H1 (cell line): Measurements from ENCODE around the gene TSFM. TPM values are rescaled to one million over a fixed set of nuclear protein-coding genes. Genes with fewer than 3 reads are reported as not detected.

ENCODE experiments used
- CTCF ChIA-PET: fragments of 300-600 bp; sonication (Branson Sonifier 250); formaldehyde crosslinking; loops from one replicate; lab custom pipeline; 2021; ENCODE audit not compliant: partially characterized antibody; lab: Charles Lee
- POLR2A ChIA-PET: fragments of 300-600 bp; sonication (Branson Sonifier 250); formaldehyde crosslinking; loops from one replicate; lab custom pipeline; 2021; ENCODE audit warnings: inconsistent platforms; ENCODE audit not compliant: partially characterized antibody; lab: Charles Lee
- DNase-seq, 2 experiments: peaks; one replicate each; pipeline versions ENCODE4 v3.0.0 to v3.0.0-alpha.2; 2010 to 2022; ENCODE audit warnings: low spot score in 2 of 2, low read depth in 1 of 2, mixed read lengths in 1 of 2
- FAIRE-seq: peaks from 2 replicates; lab custom pipeline; 2011; peaks lifted over from hg19 to GRCh38; lab: Jason Lieb, UNC
- H2AFZ ChIP-seq: 2 replicates; pipeline ENCODE4 v1.8.1; 2012; ENCODE audit warnings: low read length, inconsistent platforms
- H2AK5ac ChIP-seq: 2 replicates; pipeline ENCODE4 v1.6.1; 2013; ENCODE audit warnings: low read depth, low read length
- H2BK120ac ChIP-seq: replicated peaks from 2 replicates; pipeline ENCODE3; 2013; ENCODE audit warnings: low read depth, low read length, inconsistent platforms
- H2BK12ac ChIP-seq: 2 replicates; pipeline ENCODE4 v1.6.1; 2013; ENCODE audit warnings: low read depth, low read length
- H2BK15ac ChIP-seq: 2 replicates; pipeline ENCODE4 v1.6.1; 2013; ENCODE audit warnings: low read length
- H2BK20ac ChIP-seq: 2 replicates; pipeline ENCODE4 v1.6.1; 2013; ENCODE audit warnings: low read length
- H2BK5ac ChIP-seq: 2 replicates; pipeline ENCODE4 v1.6.1; 2013; ENCODE audit warnings: low read depth, low read length
- H3K14ac ChIP-seq: 2 replicates; pipeline ENCODE4 v1.6.1; 2013; ENCODE audit warnings: inconsistent platforms; ENCODE audit not compliant: insufficient read length
- H3K18ac ChIP-seq: 2 replicates; pipeline ENCODE4 v1.6.1; 2013; ENCODE audit warnings: low read length; ENCODE audit errors: extremely low read depth
- H3K23ac ChIP-seq: 2 replicates; pipeline ENCODE4 v1.6.1; 2013; ENCODE audit warnings: inconsistent platforms; ENCODE audit not compliant: insufficient read length
- H3K23me2 ChIP-seq: 2 replicates; pipeline ENCODE4 v1.6.1; 2013; ENCODE audit warnings: low read depth, low read length
- H3K27ac ChIP-seq: 2 replicates; pipeline ENCODE4 v1.6.1; 2011; ENCODE audit warnings: low read depth, low read length, inconsistent platforms
- H3K27me3 ChIP-seq, 4 experiments: replicated peaks in 1 of 4; 1 replicate in 1 of 4; 2 replicates in 3 of 4; pipeline versions ENCODE4 v1.6.1 to v1.8.1; 2011 to 2013; ENCODE audit warnings: low read length in 3 of 4, mild to moderate bottlenecking in 3 of 4, inconsistent platforms in 2 of 4, mixed read lengths in 2 of 4, moderate library complexity in 1 of 4; ENCODE audit not compliant: control insufficient read depth in 3 of 4, insufficient read depth in 3 of 4; ENCODE audit errors: extremely low read depth in 1 of 4
- H3K36me3 ChIP-seq, 4 experiments: 2 replicates each; pipeline versions ENCODE4 v1.6.1 to v1.8.1; 2011 to 2013; ENCODE audit warnings: mild to moderate bottlenecking in 4 of 4, low read length in 3 of 4, moderate library complexity in 2 of 4, control low read depth in 1 of 4, inconsistent platforms in 1 of 4; ENCODE audit not compliant: insufficient read depth in 4 of 4, control insufficient read depth in 2 of 4
- H3K4ac ChIP-seq: replicated peaks from 2 replicates; pipeline ENCODE3; 2013; ENCODE audit warnings: low read length, low read depth, mixed read lengths, inconsistent platforms; ENCODE audit not compliant: insufficient read length
- H3K4me1 ChIP-seq, 4 experiments: replicated peaks in 1 of 4; 1 replicate in 1 of 4; 2 replicates in 3 of 4; pipeline versions ENCODE4 v1.6.1 to v1.8.1; 2011 to 2013; ENCODE audit warnings: low read length in 3 of 4, inconsistent platforms in 2 of 4, mixed read lengths in 1 of 4; ENCODE audit not compliant: insufficient read depth in 4 of 4, control insufficient read depth in 3 of 4
- H3K4me2 ChIP-seq, 2 experiments: 2 replicates each; pipeline versions ENCODE4 v1.6.1 to v1.8.1; 2011 to 2013; ENCODE audit warnings: low read depth in 2 of 2, low read length in 2 of 2, control low read depth in 1 of 2, inconsistent platforms in 1 of 2, mild to moderate bottlenecking in 1 of 2; ENCODE audit not compliant: insufficient read depth in 1 of 2
- H3K4me3 ChIP-seq, 4 experiments: fragments of 200-600, 300-600 bp in 1 of 4; sonication (generic), shearing (Covaris generic), sonication (Bioruptor Twin) in 1 of 4; 2 replicates each; pipeline versions ENCODE4 v1.5.1 to v1.8.1; 2011 to 2016; ENCODE audit warnings: low read length in 4 of 4, low read depth in 3 of 4, control low read depth in 2 of 4, inconsistent platforms in 2 of 4, mild to moderate bottlenecking in 2 of 4, mixed read lengths in 1 of 4, moderate library complexity in 1 of 4; ENCODE audit not compliant: insufficient read depth in 2 of 4; ENCODE audit errors: extremely low read depth in 1 of 4
- H3K56ac ChIP-seq: replicated peaks from 2 replicates; pipeline ENCODE3; 2013; ENCODE audit warnings: low read depth, mild to moderate bottlenecking, mixed read lengths, low read length, inconsistent platforms; ENCODE audit not compliant: insufficient read length
- H3K79me1 ChIP-seq: 2 replicates; pipeline ENCODE4 v1.6.1; 2013; ENCODE audit warnings: low read depth, low read length, control low read depth
- H3K79me2 ChIP-seq, 2 experiments: 2 replicates each; pipeline versions ENCODE4 v1.6.1 to v1.8.1; 2012 to 2013; ENCODE audit warnings: low read length in 2 of 2, mild to moderate bottlenecking in 2 of 2, inconsistent platforms in 1 of 2; ENCODE audit not compliant: insufficient read depth in 2 of 2, control insufficient read depth in 1 of 2
- H3K9ac ChIP-seq, 4 experiments: replicated peaks in 1 of 4; 1 replicate in 1 of 4; 2 replicates in 3 of 4; pipeline versions ENCODE4 v1.6.1 to v1.8.1; 2011 to 2013; ENCODE audit warnings: low read depth in 3 of 4, low read length in 3 of 4, control low read depth in 2 of 4, mild to moderate bottlenecking in 2 of 4, moderate library complexity in 2 of 4, inconsistent platforms in 1 of 4; ENCODE audit errors: extremely low read depth in 1 of 4
- H3K9me3 ChIP-seq, 2 experiments: 2 replicates each; pipeline versions ENCODE4 v1.6.1 to v1.8.1; 2012 to 2013; ENCODE audit warnings: mild to moderate bottlenecking in 2 of 2, moderate library complexity in 2 of 2, control low read depth in 1 of 2, inconsistent platforms in 1 of 2, low read depth in 1 of 2, low read length in 1 of 2, mixed read lengths in 1 of 2; ENCODE audit not compliant: insufficient read depth in 2 of 2
- H4K20me1 ChIP-seq, 2 experiments: replicated peaks in 1 of 2; 2 replicates each; pipeline versions ENCODE3 to v1.8.1; 2011 to 2013; ENCODE audit warnings: inconsistent platforms in 2 of 2, low read length in 2 of 2, mild to moderate bottlenecking in 1 of 2; ENCODE audit not compliant: insufficient read depth in 2 of 2, control insufficient read depth in 1 of 2
- H4K5ac ChIP-seq: 2 replicates; pipeline ENCODE4 v1.6.1; 2013; ENCODE audit warnings: low read length, low read depth, mixed read lengths, inconsistent platforms; ENCODE audit not compliant: insufficient read length
- H4K8ac ChIP-seq: 2 replicates; pipeline ENCODE4 v1.8.0; 2013; ENCODE audit warnings: mild to moderate bottlenecking, moderate library complexity, low read length, inconsistent platforms; ENCODE audit not compliant: insufficient read depth; ENCODE audit errors: extremely low read depth
- H4K91ac ChIP-seq: replicated peaks from 2 replicates; pipeline ENCODE3; 2013; ENCODE audit warnings: low read length, mixed read lengths, inconsistent platforms; ENCODE audit not compliant: insufficient read length
- FOSL1 ChIP-seq: IDR thresholded peaks from 2 replicates; pipeline ENCODE4 v1.6.1; 2011; ENCODE audit warnings: mild to moderate bottlenecking, low read depth, low read length, moderate library complexity; ENCODE audit not compliant: insufficient read depth
- GABPA ChIP-seq: IDR thresholded peaks from 2 replicates; pipeline ENCODE4 v1.6.1; 2011; ENCODE audit warnings: mild to moderate bottlenecking, low read length, moderate library complexity, borderline replicate concordance; ENCODE audit not compliant: insufficient read depth
- HDAC6 ChIP-seq: IDR thresholded peaks from one replicate; pipeline ENCODE4 v1.7.1; 2012; ENCODE audit warnings: low read depth, mild to moderate bottlenecking, inconsistent platforms, low read length, moderate library complexity
- POLR2A ChIP-seq, 2 experiments: IDR thresholded peaks; 1 replicate in 1 of 2; 2 replicates in 1 of 2; pipeline ENCODE4 v1.6.1; 2011; ENCODE audit warnings: low read depth in 2 of 2, low read length in 2 of 2, mild to moderate bottlenecking in 2 of 2; ENCODE audit errors: control extremely low read depth in 1 of 2
- POLR2AphosphoS5 ChIP-seq: IDR thresholded peaks from 2 replicates; pipeline ENCODE4 v1.6.1; 2011; ENCODE audit warnings: low read depth, low read length
- SP4 ChIP-seq: IDR thresholded peaks from 2 replicates; pipeline ENCODE4 v1.6.1; 2012; ENCODE audit warnings: low read length, inconsistent platforms
- TAF1 ChIP-seq: IDR thresholded peaks from 2 replicates; pipeline ENCODE4 v1.6.1; 2011; ENCODE audit warnings: mild to moderate bottlenecking, low read depth, low read length
- TBP ChIP-seq: IDR thresholded peaks from 2 replicates; pipeline ENCODE4 v1.6.1; 2011; ENCODE audit warnings: low read depth, low read length, improper control_type of control experiment
- TEAD4 ChIP-seq: IDR thresholded peaks from 2 replicates; pipeline ENCODE4 v1.6.1; 2012; ENCODE audit warnings: low read depth, low read length, inconsistent platforms, mixed read lengths
- YY1 ChIP-seq: IDR thresholded peaks from 2 replicates; pipeline ENCODE4 v1.6.1; 2011; ENCODE audit warnings: low read depth, mild to moderate bottlenecking, low read length
- WGBS, 2 experiments: shearing (Covaris generic) in 1 of 2; methylation state at CpG; one replicate each; pipeline versions ENCODE4 v1.1.6 to v1.1.7; 2013 to 2015; ENCODE audit warnings: low lambda C conversion rate in 2 of 2, mixed read lengths in 2 of 2, inconsistent platforms in 1 of 2, low coverage in 1 of 2, missing lambda C conversion rate in 1 of 2; ENCODE audit not compliant: insufficient replicate concordance in 2 of 2, insufficient coverage in 1 of 2, insufficient read length in 1 of 2; ENCODE audit errors: extremely low coverage in 1 of 2, missing lambda C conversion rate in 1 of 2; 5-methylcytosine and 5-hydroxymethylcytosine counted together
- polyA plus RNA-seq, 7 experiments: library from polyadenylated mRNA; depleted of rRNA in 3 of 7; stranded (reverse) in 5 of 7; unstranded in 2 of 7; fragments of >200 nt in 5 of 7; fragments of 200-250 nt in 2 of 7; gene quantifications; 1 replicate in 5 of 7; 2 replicates in 1 of 7; 4 replicates in 1 of 7; pipeline versions ENCODE4 v1.2.1 to v1.2.3, GENCODE V29; 2011 to 2013; ENCODE audit warnings: missing spikeins in 2 of 7, mixed read lengths in 2 of 7
- total RNA-seq: library from RNA; stranded (reverse); fragmentation: NEBNext Ultra II Directional; extraction: Animal tissue kit (Norgen Biotek cat#: 25700); gene quantifications from 2 replicates; pipeline ENCODE4 v1.2.1, GENCODE V29; 2021

Gene TSFM
- total and polyA plus RNA-seq, 2 of the 8 experiments (the other 6 are each of a cell fraction or from before 2014, with no cell fraction given): 17.4 to 49.8 TPM

DNA sequence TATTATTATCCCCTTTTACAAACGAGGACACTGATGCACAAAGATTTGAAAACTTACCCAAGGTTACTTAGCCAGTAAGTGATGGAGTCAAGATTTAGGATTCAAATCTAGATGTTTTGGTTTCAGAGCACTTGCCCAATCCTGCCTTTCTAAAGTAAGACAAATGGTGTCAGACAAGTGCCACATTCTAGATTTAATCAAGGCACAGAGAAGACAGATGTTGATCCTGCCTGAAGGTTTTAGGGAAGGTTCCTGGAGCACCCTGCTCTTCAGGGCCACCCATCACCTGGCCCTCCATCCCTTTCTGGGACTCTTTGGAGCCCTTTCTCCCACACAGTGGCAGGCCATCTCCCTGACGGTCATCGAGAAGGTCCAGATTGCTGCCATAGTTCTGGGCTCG, 24.8 kb upstream of the TSFM start:
- H3K4me1 ChIP-seq: peaks cover 0 to 19% (median 6%) of the 10 kb centered on the region in 4 experiments; a peak in 6 of 7 replicates
- H2BK120ac ChIP-seq: no peak overlapping the region
- WGBS, 2 experiments: 86% methylated on average over 4 of the region's 4 CpGs; no CpG with 5 or more reads in 1 of the 2 experiments
- no peak overlapping the region for H3K4me3 ChIP-seq
- H2AK5ac ChIP-seq: no peak overlapping the region
- H2BK5ac ChIP-seq: no peak overlapping the region
- no peak overlapping the region for H3K9ac ChIP-seq
- no peak overlapping the region for H3K4ac ChIP-seq
- H3K23ac ChIP-seq: no peak overlapping the region
- peaks cover 7% of the 10 kb centered on the region for H3K23me2 ChIP-seq
- FAIRE-seq: no peak
- TF ChIP-seq TEAD4 (no peak), POLR2A (IDR thresholded peaks at IDR 0.05; ENCODE audit: control extremely low read depth in 1 of 2, low read depth in 2 of 2, low read length in 2 of 2) (no peak), GABPA (no peak), SP4 (no peak), HDAC6 (no peak), TAF1 (no peak), TBP (no peak), YY1 (no peak), POLR2AphosphoS5 (no peak), FOSL1 (no peak)
- TF ChIP-seq, all 59 proteins: peak for 0
- Histone ChIP-seq H3K4me2 (no peak overlapping the region; a peak in 1 of 4 replicates), H2BK12ac (no peak overlapping the region), H3K36me3 (peaks cover 0 to 4% (median 0%) of the 10 kb centered on the region in 4 experiments; a peak in 2 of 8 replicates), H2BK20ac (no peak overlapping the region), H3K79me2 (no peaks in the 10 kb centered on the region), H2BK15ac (no peak overlapping the region), H3K27ac (no peak overlapping the region), H3K56ac (no peak overlapping the region), H4K5ac (no peak overlapping the region), H3K14ac (no peak overlapping the region), H3K9me3 (no peaks in the 10 kb centered on the region), H4K91ac (no peak overlapping the region), H3K79me1 (no peaks in the 10 kb centered on the region), H2AFZ (no peak overlapping the region), H4K8ac (no peak overlapping the region), H4K20me1 (peaks cover 3 to 15% of the 10 kb centered on the region in 2 experiments), H3K18ac (no peak overlapping the region), H3K27me3 (peaks cover 8 to 33% (median 26%) of the 10 kb centered on the region in 4 experiments)
- no peak for DNase-seq
- ChIA-PET POLR2A (interaction anchor here (1.1 to 2.0 kb wide), 2 partner anchors 15 to 57 kb away, joined by 4 to 11 read pairs; partner anchors contain the start of genes EEF1AKMT3 and METTL1), CTCF (interaction anchor here (0.6 to 2.2 kb wide), 6 partner anchors 10 to 816 kb away, joined by 3 to 40 read pairs (median 4); partner anchors contain the start of genes CYP27B1 and PIP4K2C)
